Middle frontal gyrus (tissue), 1 donor: ENCODE results near the gene SEMA3F.
"Not testable (repeated sequence)": the region's sequence is repeated elsewhere in the genome, so short reads cannot be mapped to it uniquely, and the experiment has no call there.

Experiments
- DNase-seq: peaks from one replicate; pipeline ENCODE4 v3.0.0-alpha.2; 2015; ENCODE audit warnings: low spot score; ENCODE audit errors: extremely low spot score

The SEMA3F gene

DNA sequence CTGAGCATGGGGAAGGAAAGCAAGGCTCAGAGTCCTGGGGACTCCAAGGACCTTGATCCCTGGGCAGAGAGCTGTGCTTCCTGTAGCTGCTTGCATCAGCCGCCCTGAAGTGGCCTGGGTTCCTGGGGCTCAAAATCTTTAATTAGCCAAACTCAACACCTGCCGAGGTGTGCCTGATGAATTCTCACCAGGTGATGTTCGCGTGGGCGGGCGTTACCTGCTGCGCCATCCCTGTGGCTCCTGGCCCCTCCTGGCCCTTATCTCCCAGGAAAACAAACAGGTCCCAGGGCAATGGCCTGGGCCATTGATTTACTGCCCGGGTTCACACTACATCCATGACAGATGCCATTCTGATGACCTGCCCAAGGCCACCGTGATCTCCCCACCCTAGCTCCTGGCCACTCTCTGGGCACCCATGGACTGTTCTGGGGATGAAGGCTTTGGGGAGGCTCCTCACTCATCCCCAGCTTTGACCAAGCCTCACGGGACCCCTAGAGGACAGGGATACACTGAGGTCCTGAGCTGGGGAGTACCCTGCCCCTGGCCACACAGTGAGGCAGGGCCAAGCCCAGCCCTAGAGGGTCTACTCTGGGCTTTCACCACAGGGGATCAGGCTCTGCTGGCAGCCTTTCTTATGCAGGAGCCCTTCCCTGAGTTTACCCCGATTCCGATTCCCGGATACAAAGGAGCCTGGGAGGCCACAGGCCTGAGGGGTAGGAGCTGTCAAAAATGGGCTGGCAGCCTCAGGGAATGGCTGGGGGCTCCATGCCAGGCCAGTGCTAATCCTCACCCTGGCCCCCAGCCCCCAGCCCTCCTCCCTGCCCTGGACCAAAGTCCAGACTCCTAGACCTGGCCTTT is 55.6 kb downstream of the SEMA3F start:
- DNase-seq = no peak

DNA sequence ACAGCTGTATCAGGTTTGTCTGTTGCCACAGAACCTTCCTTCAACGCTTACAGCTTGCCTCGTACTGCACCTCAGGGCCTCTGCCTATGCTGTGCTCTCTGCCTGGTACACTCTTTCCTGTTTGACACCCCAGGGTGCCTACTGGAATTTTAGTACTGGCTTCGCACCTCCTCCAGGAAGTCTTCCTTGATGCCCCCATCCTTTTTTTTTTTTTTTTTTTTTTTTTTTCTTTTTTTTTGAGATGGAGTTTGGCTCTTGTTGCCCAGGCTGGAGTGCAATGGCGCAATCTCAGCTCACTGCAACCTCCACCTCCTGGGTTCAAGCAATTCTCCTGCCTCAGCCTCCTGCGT is 56.2 kb downstream of the SEMA3F start:
- DNase-seq = not testable (repeated sequence)

DNA sequence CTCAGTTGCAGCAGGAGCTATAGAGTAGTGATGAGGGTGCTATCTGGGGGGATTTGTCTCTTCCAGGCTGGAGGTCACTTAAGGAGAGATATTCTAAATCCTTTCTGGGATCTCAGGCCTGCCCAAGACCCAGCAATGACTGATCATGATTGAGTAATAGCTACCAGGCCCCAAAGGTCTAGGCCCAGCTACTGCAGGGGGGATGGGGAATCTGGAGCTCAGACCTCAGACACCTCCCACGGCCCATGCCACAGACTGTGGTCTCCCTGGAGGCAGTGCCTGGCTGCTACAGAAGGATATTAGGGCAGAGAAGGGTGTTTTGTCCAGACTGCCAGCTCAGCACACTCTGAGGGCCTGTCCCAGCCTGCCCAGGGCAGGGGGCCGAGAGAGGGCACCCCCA is 56.8 kb downstream of the SEMA3F start:
- DNase-seq = no peak

- DNase-seq = no peak
These were observed 57.4 kb downstream of the SEMA3F start for GRCh38 chr3:50212502-50212901.

DNA sequence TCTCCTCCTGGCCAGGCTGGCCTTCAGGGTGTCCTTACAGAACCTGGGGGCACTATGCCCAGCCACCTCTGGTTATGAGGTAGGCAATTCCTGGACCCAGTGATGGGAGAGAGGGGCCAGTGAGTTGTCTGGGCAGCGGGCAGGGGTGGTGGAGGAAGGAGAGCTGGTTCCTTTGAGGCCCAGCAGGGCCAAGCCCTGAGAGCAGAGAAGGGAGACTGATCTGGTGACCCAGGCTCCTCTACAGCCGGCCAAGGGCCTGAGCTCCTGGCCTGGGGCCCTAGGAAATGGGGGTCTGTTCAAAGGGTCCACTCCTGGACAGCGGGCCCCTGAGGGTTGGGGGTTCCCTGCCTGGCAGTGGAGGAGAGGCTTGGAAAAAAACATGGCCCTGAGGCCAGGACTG is 57.8 kb downstream of the SEMA3F start:
- DNase-seq = no peak

DNA sequence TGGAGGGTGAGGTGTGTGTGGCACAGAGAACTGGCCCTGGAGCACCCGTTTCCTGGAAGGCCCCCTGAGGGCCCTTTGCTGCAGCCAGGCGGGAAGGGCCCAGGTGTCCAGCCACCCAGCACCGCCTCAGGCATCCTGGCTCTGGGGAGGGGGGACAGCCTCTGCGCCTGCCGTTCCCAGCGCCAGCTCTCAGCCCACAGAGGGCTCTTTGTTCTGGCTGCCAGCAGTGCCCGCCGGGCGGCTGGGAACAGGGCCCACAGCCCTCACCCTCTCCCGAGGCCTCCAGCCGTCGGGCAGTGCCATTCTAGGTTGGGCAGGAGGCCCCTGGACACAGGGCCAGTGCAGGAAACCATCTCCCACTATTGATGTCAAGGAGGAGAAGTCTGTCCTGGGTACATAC is 58.2 kb downstream of the SEMA3F start:
- DNase-seq = peak; percentile 63

DNA sequence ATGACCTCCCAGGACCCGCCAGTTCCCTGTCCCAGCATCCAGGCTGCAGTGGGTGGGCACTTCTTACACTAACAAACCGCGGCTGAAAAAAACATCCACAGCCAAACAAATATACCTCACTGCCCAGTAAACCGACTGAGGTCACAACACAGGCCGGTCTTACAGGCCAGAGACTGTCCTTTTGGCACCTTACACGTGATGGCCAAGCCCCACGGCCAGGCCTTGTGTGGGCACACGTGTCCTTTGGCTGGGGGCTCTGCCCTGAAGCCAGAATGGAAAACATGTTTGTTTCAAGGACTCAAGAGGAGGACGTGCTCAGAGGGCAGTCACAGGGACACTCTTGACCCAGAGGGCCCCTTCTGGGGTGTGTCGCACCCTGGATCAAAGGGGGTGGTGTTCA is 59.7 kb downstream of the SEMA3F start:
- DNase-seq = no peak

GRCh38 chr3:50215529-50215928 is 60.4 kb downstream of the SEMA3F start:
- DNase-seq = no peak

DNA sequence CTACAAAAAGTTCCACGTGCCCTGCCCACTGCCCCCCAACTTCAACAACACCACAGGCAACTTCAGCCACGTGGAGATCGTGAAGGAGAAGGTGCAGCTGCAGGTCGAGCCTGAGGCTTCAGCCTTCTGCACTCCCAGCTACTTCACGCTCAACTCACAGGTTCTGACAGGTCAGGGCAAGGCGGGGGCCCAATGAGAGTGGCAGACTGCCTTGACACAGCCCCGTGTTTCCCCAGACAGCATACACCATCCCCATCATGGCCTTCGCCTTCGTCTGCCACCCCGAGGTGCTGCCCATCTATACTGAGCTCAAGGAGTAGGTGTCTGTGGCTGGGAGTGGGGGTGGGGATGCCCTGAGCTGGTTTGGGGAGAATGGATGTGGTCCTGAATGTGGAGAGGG is 62.6 kb downstream of the SEMA3F start:
- DNase-seq = no peak

- DNase-seq = no peak
These were observed 63.3 kb downstream of the SEMA3F start for GRCh38 chr3:50218448-50218847.

- no peak for DNase-seq
These were observed 64.2 kb downstream of the SEMA3F start for GRCh38 chr3:50219285-50219684.

DNA sequence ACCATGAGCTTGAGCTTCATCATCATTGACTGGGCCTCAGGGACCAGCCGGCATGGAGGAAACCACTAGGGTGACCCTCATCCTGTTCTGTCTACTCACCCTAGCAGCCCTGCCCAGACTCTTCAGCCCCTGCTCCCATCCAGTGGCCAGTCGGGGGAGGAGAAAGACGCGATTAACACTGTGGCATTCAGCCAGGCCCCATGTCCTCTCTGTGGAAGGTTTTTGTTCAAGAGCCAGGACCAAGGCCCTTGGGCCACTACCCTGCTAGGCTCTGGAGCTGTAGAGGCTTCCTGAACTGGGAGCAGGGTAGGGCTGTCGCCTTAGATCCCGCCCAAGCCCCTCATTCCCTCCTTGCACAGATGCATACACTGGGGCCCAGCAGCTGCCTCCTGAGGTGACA is 65.0 kb downstream of the SEMA3F start:
- DNase-seq = no peak

GRCh38 chr3:50221051-50221410 is 65.9 kb downstream of the SEMA3F start:
- DNase-seq = no peak

- DNase-seq = no peak
These were observed 66.5 kb downstream of the SEMA3F start for GRCh38 chr3:50221411-50222168.

- DNase-seq = no peak
These were observed 67.0 kb downstream of the SEMA3F start for GRCh38 chr3:50222169-50222528.

DNA sequence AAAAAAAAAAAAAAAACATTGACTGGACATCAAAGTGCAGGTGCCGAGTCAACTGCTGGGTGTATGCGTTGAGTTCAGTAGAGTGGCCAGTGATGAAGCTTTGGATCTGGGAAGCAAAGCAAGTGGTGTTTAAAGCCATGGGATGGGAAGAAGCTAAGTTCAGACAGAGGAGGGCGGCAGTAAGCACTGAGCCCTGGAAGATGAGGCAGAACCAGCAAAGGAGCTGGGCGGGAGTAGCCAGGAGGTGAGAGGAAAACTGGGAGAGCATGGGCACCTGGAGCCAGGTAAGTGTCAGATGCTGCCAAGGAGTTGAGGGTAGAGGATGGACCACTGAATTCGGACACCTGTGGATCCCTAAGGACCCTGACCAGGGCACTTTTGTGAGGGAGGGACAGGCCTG is 69.5 kb downstream of the SEMA3F start:
- DNase-seq = no peak

GRCh38 chr3:50226888-50227389 is 71.8 kb downstream of the SEMA3F start:
- DNase-seq = no peak

DNA sequence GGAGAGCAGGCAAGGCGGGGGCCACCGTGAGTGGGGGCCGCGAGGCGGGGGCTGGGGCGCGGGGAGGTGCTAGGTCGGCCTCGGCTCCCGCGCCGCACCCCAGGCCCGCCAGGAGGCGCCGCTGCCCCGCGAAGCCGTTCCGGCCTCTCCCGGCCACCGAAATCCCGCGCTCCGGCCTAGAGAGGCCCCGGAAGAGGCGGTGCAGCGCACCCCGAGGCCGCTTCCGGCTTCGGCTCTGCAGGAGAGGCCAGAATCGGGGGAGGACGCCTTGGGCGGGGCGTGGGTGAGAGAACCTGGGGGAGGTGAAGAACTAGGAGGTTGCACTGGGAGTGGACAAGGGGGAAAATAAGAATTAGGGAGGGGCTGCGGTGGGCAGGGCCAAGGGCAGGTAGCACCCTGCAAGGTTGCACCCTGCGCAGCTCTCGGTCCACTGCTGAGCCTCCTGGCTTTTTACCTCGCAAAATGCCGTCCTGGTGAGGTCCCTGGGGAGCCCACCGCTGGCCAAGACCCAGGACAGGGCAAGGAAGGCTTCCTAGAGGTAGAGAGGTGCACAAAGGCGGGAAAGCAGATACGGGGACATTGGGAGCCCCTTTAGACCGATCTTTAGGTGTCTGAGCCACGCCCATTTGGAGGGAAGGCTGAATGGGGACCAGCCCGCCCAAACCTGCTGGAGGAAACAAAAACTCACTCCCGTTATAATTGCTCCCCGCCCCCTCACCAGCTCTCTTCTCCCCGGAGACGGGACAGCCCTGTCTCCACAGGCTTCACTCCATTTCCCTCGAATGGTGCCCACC is 72.5 kb downstream of the SEMA3F start:
- DNase-seq = peak; percentile 86

- not testable (repeated sequence) for DNase-seq
These were observed 73.2 kb downstream of the SEMA3F start for GRCh38 chr3:50228184-50228763.

- DNase-seq = no peak
These were observed 74.4 kb downstream of the SEMA3F start for GRCh38 chr3:50229490-50229889.

- no peak for DNase-seq
These were observed 75.1 kb downstream of the SEMA3F start for GRCh38 chr3:50230104-50230793.
